ENCODE measurements around the gene CLCF1. TPM values are rescaled to one million over a fixed set of nuclear protein-coding genes. Genes with fewer than 3 reads are reported as not detected.

Gene CLCF1
- total RNA-seq, 1 experiment from 2014 or later: 2.1 TPM

GRCh38 chr11:67367761-67368227 lies 5.6 kb downstream of the CLCF1 start:
- no peak overlapping the region for H3K4me3 Mint-ChIP-seq
- Histone ChIP-seq H3K9me3 (ENCODE audit: control insufficient read depth, low read depth, low read length) (no peaks in the 10 kb centered on the region), H4K91ac (ENCODE audit: insufficient read length, low read depth, low read length) (no peak overlapping the region), H4K8ac (replicated peaks; ENCODE audit: insufficient read length, low read depth, low read length) (no peak overlapping the region), H3K23ac (ENCODE audit: insufficient read length, low read depth, low read length) (no peak overlapping the region), H3K79me2 (ENCODE audit: insufficient read depth, low read length) (no peaks in the 10 kb centered on the region), H3K4me2 (ENCODE audit: insufficient read depth, insufficient read length, low read length) (no peak overlapping the region), H2BK120ac (ENCODE audit: low read depth, low read length, poor library complexity, severe bottlenecking) (no peak overlapping the region), H2BK5ac (ENCODE audit: insufficient read length, low read length) (no peak overlapping the region), H3K79me1 (ENCODE audit: insufficient read depth, low read depth, low read length, poor library complexity, severe bottlenecking) (no peaks in the 10 kb centered on the region), H2BK12ac (ENCODE audit: insufficient read length, low read depth, low read length) (no peak overlapping the region), H4K20me1 (ENCODE audit: control insufficient read depth, insufficient read depth, insufficient read length) (peaks cover 3% of the 10 kb centered on the region), H2AFZ (ENCODE audit: low read length) (no peak overlapping the region), H2AK5ac (ENCODE audit: insufficient read length, low read length) (no peak overlapping the region), H3K9ac (ENCODE audit: extremely low read depth, insufficient read length, low read length) (no peak overlapping the region), H3K18ac (ENCODE audit: insufficient read length, low read depth, low read length) (no peak overlapping the region), H3K4ac (ENCODE audit: low read depth, low read length) (no peak overlapping the region), H3K27me3 (ENCODE audit: insufficient read depth, low read length) (no peaks in the 10 kb centered on the region; the same call in 1 of the 2 replicates), H3K27ac (ENCODE audit: insufficient read length, low read depth, low read length) (no peak overlapping the region), H3K23me2 (ENCODE audit: insufficient read length, low read depth, low read length, poor library complexity, severe bottlenecking) (peaks cover 11% of the 10 kb centered on the region), H4K5ac (ENCODE audit: insufficient read length, low read depth, low read length) (no peak overlapping the region), H3K56ac (ENCODE audit: insufficient read length, low read depth, low read length) (no peak overlapping the region), H2BK20ac (ENCODE audit: low read depth, low read length, poor library complexity, severe bottlenecking) (no peak overlapping the region), H2BK15ac (ENCODE audit: low read depth, low read length) (no peak overlapping the region), H3T11ph (ENCODE audit: low read length) (no peak overlapping the region), H3K4me1 (ENCODE audit: insufficient read depth, low read length) (peaks cover 7% of the 10 kb centered on the region; the same call in 1 of the 2 replicates), H3K14ac (ENCODE audit: insufficient read depth, low read length) (no peak overlapping the region)
- DNase-seq: no peak
- no peak overlapping the region for H3K27ac Mint-ChIP-seq
- H3K27me3 Mint-ChIP-seq (ENCODE audit: low read depth): peaks cover 69% of the 10 kb centered on the region
- no peaks in the 10 kb centered on the region; a peak in 1 of 7 replicates for H3K36me3 Mint-ChIP-seq (ENCODE audit: insufficient read depth in 1 of 3, low read depth in 3 of 3)
- no peak for TF ChIP-seq CTCF (conservative IDR thresholded peaks at IDR 0.05)
- H3K9me3 Mint-ChIP-seq: no peaks in the 10 kb centered on the region
- no CpG with 5 or more reads among the region's 7 CpGs for WGBS (ENCODE audit: extremely low coverage, insufficient read length, low lambda C conversion rate)
- peaks cover 34 to 36% of the 10 kb centered on the region in 2 experiments for H3K4me1 Mint-ChIP-seq

Data from H9 (cell line).